ENCODE results near the gene PLN.

PLN gene

DNA sequence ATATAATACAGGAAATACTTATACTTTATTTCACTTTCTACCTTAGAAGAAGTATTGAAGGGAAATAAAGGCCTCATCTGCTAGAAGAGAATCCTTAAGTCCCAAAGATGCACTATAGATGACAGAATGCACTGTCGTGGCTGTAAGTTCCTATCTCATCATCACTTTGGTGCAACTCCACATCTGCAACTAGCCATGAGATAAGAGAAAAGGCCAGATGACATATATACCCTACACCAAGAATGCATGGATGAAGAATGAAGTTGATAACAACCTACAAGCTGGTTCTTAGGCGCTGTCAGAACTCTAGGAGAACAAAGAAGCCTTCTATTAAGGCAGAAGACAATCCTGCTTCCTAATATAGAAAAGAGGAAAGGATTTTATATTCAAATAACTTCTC is 11.6 kb upstream of the PLN start:
- no peak overlapping the region for H3K4me3 ChIP-seq (ENCODE audit: low read depth, low read length)
- H3K4me1 ChIP-seq (ENCODE audit: control insufficient read depth, insufficient read depth, low read length, unreplicated experiment): no peaks in the 10 kb centered on the region
- H3K27me3 ChIP-seq (ENCODE audit: insufficient read depth, low read length): no peaks in the 10 kb centered on the region
- H3K79me2 ChIP-seq (ENCODE audit: control insufficient read depth, insufficient read depth, low read length, unreplicated experiment): peaks cover 9% of the 10 kb centered on the region
- H2AFZ ChIP-seq (ENCODE audit: low read length, unreplicated experiment): no peak overlapping the region
- H3K36me3 ChIP-seq (ENCODE audit: insufficient read depth, low read length): no peaks in the 10 kb centered on the region
- H3K27ac ChIP-seq (ENCODE audit: low read depth, low read length): no peak overlapping the region

GRCh38 chr6:118537574-118537973 is 10.5 kb upstream of the PLN start:
- no peaks in the 10 kb centered on the region for H3K4me1 ChIP-seq (ENCODE audit: control insufficient read depth, insufficient read depth, low read length, unreplicated experiment)
- no peaks in the 10 kb centered on the region for H3K27me3 ChIP-seq (ENCODE audit: insufficient read depth, low read length)
- no peak overlapping the region for H2AFZ ChIP-seq (ENCODE audit: low read length, unreplicated experiment)
- H3K27ac ChIP-seq (ENCODE audit: low read depth, low read length): no peak overlapping the region
- H3K36me3 ChIP-seq (ENCODE audit: insufficient read depth, low read length): no peaks in the 10 kb centered on the region
- H3K79me2 ChIP-seq (ENCODE audit: control insufficient read depth, insufficient read depth, low read length, unreplicated experiment): peaks cover 4% of the 10 kb centered on the region
- H3K4me3 ChIP-seq (ENCODE audit: low read depth, low read length): no peak overlapping the region

- Histone ChIP-seq H2AFZ (ENCODE audit: low read length, unreplicated experiment) (no peak overlapping the region), H3K27ac (ENCODE audit: low read depth, low read length) (no peak overlapping the region), H3K79me2 (ENCODE audit: control insufficient read depth, insufficient read depth, low read length, unreplicated experiment) (peaks cover 7% of the 10 kb centered on the region), H3K36me3 (ENCODE audit: insufficient read depth, low read length) (no peaks in the 10 kb centered on the region), H3K27me3 (ENCODE audit: insufficient read depth, low read length) (no peaks in the 10 kb centered on the region), H3K4me3 (ENCODE audit: low read depth, low read length) (no peak overlapping the region), H3K4me1 (ENCODE audit: control insufficient read depth, insufficient read depth, low read length, unreplicated experiment) (no peaks in the 10 kb centered on the region)
Observed at GRCh38 chr6:118542184-118542952, 5.7 kb upstream of the PLN start.

- Histone ChIP-seq H3K4me3 (ENCODE audit: low read depth, low read length) (no peak overlapping the region), H3K79me2 (ENCODE audit: control insufficient read depth, insufficient read depth, low read length, unreplicated experiment) (peaks cover 5% of the 10 kb centered on the region), H3K27ac (ENCODE audit: low read depth, low read length) (no peak overlapping the region), H3K27me3 (ENCODE audit: insufficient read depth, low read length) (no peaks in the 10 kb centered on the region), H2AFZ (ENCODE audit: low read length, unreplicated experiment) (no peak overlapping the region), H3K36me3 (ENCODE audit: insufficient read depth, low read length) (no peaks in the 10 kb centered on the region), H3K4me1 (ENCODE audit: control insufficient read depth, insufficient read depth, low read length, unreplicated experiment) (no peaks in the 10 kb centered on the region)
Observed at GRCh38 chr6:118544105-118544504, 4.0 kb upstream of the PLN start.

DNA sequence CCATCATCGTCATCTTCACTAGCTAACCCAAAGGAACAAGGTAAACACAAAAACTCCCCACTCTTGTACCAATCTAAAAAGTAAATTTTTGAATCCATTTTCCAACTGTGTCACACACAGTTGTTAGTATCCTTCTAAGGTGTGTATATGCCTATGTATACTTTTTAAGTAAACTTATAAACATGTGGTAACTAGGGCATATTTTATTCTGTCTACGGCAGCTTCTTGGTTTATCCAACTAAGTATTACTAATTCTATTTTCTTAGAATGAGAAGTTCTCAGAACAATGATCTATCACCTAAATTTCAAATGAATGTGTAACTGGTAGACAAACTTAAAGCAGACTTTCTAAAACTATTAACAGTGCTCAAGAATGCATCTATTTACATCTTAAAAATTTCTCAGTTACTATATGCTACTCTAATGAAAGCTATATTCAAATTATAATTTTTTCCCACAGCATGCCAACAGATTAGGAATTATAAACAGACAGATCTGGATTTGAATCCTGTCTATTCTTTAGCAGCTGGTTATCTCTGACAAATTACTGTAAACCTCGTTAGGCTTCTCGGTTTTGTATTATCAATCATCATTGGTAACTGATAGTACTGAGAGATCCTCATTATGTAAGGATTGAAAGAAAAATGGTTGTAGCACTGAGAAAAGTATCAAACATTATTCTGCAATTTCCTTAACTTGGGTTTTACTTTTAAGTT is 1.8 kb upstream of the PLN start:
- H3K79me2 ChIP-seq (ENCODE audit: control insufficient read depth, insufficient read depth, low read length, unreplicated experiment): peaks cover 7% of the 10 kb centered on the region
- H3K27ac ChIP-seq (ENCODE audit: low read depth, low read length): no peak overlapping the region
- no peaks in the 10 kb centered on the region for H3K27me3 ChIP-seq (ENCODE audit: insufficient read depth, low read length)
- H3K36me3 ChIP-seq (ENCODE audit: insufficient read depth, low read length): no peaks in the 10 kb centered on the region
- H3K4me1 ChIP-seq (ENCODE audit: control insufficient read depth, insufficient read depth, low read length, unreplicated experiment): peaks cover 2% of the 10 kb centered on the region
- no peak overlapping the region for H3K4me3 ChIP-seq (ENCODE audit: low read depth, low read length)
- no peak overlapping the region for H2AFZ ChIP-seq (ENCODE audit: low read length, unreplicated experiment)

- no peak overlapping the region for H2AFZ ChIP-seq (ENCODE audit: low read length, unreplicated experiment)
- no peaks in the 10 kb centered on the region for H3K36me3 ChIP-seq (ENCODE audit: insufficient read depth, low read length)
- H3K27ac ChIP-seq (ENCODE audit: low read depth, low read length): no peak overlapping the region
- H3K4me1 ChIP-seq (ENCODE audit: control insufficient read depth, insufficient read depth, low read length, unreplicated experiment): peaks cover 6% of the 10 kb centered on the region
- H3K79me2 ChIP-seq (ENCODE audit: control insufficient read depth, insufficient read depth, low read length, unreplicated experiment): peaks cover 7% of the 10 kb centered on the region
- H3K27me3 ChIP-seq (ENCODE audit: insufficient read depth, low read length): no peaks in the 10 kb centered on the region
- H3K4me3 ChIP-seq (ENCODE audit: low read depth, low read length): no peak overlapping the region
Observed at GRCh38 chr6:118546880-118547218, 1.2 kb upstream of the PLN start.

- H3K4me1 ChIP-seq (ENCODE audit: control insufficient read depth, insufficient read depth, low read length, unreplicated experiment): peaks cover 10% of the 10 kb centered on the region
Observed at GRCh38 chr6:118548613-118549012, 517 bp downstream of the PLN start.

DNA sequence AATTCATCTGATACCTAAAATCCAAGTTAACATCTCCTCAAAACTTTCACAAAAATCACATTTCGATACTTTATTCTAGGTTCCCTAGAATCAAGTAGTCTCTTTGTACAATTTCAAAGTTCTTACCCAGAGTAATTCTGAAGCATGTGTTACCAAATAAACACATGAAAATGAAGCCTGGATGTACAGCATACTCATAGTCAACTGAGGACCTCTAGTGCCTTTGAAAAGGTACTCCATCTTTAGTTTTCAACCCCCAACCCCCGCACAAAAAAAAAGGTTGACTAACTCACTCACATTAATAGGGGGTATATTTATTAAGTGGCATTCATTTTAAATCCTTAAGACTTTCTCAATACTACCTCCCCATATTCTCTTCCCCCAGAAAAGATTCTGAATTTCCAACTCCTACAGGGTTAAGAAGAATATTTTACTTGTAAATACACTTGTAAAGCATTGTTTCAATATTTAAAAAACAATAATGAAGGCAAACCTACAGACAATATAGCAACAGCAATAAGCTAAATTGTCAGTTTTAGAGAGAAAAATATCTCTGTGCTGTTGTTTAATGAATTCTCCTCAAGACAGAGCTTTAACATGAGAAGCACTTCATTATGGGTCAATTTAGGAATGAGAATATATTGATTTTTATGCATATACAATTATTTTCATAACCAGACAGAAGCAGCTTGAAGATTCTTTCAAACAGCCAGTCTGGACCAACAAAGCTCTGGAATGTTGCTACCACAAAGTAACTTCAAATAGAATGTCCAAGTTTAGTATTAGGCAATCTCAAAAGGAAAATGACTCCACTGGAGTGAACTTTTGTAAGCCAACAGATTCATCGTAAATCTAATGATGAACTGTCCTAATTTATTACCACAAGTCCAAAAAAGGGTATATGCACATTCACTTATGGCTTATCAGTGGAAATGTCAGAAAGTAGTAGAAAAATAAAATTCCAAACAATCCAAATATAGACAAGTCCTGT is 3.3 kb downstream of the PLN start:
- peaks cover 10% of the 10 kb centered on the region for H3K4me1 ChIP-seq (ENCODE audit: control insufficient read depth, insufficient read depth, low read length, unreplicated experiment)
- H3K27me3 ChIP-seq (ENCODE audit: insufficient read depth, low read length): no peaks in the 10 kb centered on the region
- peak overlapping the region; percentile 7; the same call in 1 of the 2 replicates for H3K4me3 ChIP-seq (ENCODE audit: low read depth, low read length)
- peaks cover 4% of the 10 kb centered on the region for H3K79me2 ChIP-seq (ENCODE audit: control insufficient read depth, insufficient read depth, low read length, unreplicated experiment)
- no peak overlapping the region for H2AFZ ChIP-seq (ENCODE audit: low read length, unreplicated experiment)
- no peaks in the 10 kb centered on the region for H3K36me3 ChIP-seq (ENCODE audit: insufficient read depth, low read length)
- peak overlapping the region; percentile 50 for H3K27ac ChIP-seq (ENCODE audit: low read depth, low read length)

More at GRCh38 chr6:118548613-118549012, 517 bp downstream of the PLN start:
- Histone ChIP-seq H2AFZ (ENCODE audit: low read length, unreplicated experiment) (no peak overlapping the region), H3K27me3 (ENCODE audit: insufficient read depth, low read length) (no peaks in the 10 kb centered on the region), H3K4me3 (ENCODE audit: low read depth, low read length) (no peak overlapping the region), H3K79me2 (ENCODE audit: control insufficient read depth, insufficient read depth, low read length, unreplicated experiment) (peaks cover 6% of the 10 kb centered on the region), H3K27ac (ENCODE audit: low read depth, low read length) (no peak overlapping the region), H3K36me3 (ENCODE audit: insufficient read depth, low read length) (no peaks in the 10 kb centered on the region)

DNA sequence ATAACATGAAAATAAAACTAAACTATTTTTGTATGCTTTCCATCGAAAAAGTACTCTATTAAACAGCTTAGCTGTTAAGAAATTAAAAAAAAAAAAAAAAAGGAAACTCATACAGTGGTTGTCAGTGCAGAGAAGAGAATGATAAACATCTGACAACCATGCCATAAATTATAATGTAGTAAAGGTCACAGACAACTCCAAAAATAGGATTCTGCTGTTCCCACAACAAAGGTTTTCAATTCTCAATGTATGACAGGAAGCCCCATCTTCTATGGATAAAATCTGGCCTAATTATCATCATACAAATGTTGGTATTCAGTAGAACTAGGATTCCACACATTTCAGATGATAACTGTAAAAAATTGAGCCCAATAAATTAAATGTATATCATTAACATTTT is 5.0 kb downstream of the PLN start:
- Histone ChIP-seq H3K4me3 (ENCODE audit: low read depth, low read length) (no peak overlapping the region), H3K27me3 (ENCODE audit: insufficient read depth, low read length) (no peaks in the 10 kb centered on the region), H3K79me2 (ENCODE audit: control insufficient read depth, insufficient read depth, low read length, unreplicated experiment) (peaks cover 3% of the 10 kb centered on the region), H3K4me1 (ENCODE audit: control insufficient read depth, insufficient read depth, low read length, unreplicated experiment) (peaks cover 10% of the 10 kb centered on the region), H3K36me3 (ENCODE audit: insufficient read depth, low read length) (no peaks in the 10 kb centered on the region), H3K27ac (ENCODE audit: low read depth, low read length) (no peak overlapping the region), H2AFZ (ENCODE audit: low read length, unreplicated experiment) (no peak overlapping the region)

GRCh38 chr6:118554698-118555097 is 6.6 kb downstream of the PLN start:
- no peak overlapping the region for H3K4me3 ChIP-seq (ENCODE audit: low read depth, low read length)
- no peaks in the 10 kb centered on the region for H3K27me3 ChIP-seq (ENCODE audit: insufficient read depth, low read length)
- peaks cover 2% of the 10 kb centered on the region for H3K79me2 ChIP-seq (ENCODE audit: control insufficient read depth, insufficient read depth, low read length, unreplicated experiment)
- no peak overlapping the region for H3K27ac ChIP-seq (ENCODE audit: low read depth, low read length)
- H3K4me1 ChIP-seq (ENCODE audit: control insufficient read depth, insufficient read depth, low read length, unreplicated experiment): peaks cover 10% of the 10 kb centered on the region
- H2AFZ ChIP-seq (ENCODE audit: low read length, unreplicated experiment): no peak overlapping the region
- H3K36me3 ChIP-seq (ENCODE audit: insufficient read depth, low read length): no peaks in the 10 kb centered on the region

All from ACC112 (cell line).